HUES48 (cell line): ENCODE results near the gene BIRC5.

Experiments
- H3K27ac ChIP-seq: one replicate; pipeline ENCODE4 v1.7.0; 2013; ENCODE audit warnings: low read depth, low read length, inconsistent platforms
- H3K27me3 ChIP-seq: 2 replicates; pipeline ENCODE4 v1.6.1; 2013; ENCODE audit warnings: mild to moderate bottlenecking, low read length; ENCODE audit not compliant: control insufficient read depth, insufficient read depth
- H3K36me3 ChIP-seq: 2 replicates; pipeline ENCODE4 v1.6.1; 2013; ENCODE audit warnings: low read length; ENCODE audit not compliant: control insufficient read depth, insufficient read depth
- H3K4me1 ChIP-seq: 2 replicates; pipeline ENCODE4 v1.6.1; 2013; ENCODE audit warnings: mild to moderate bottlenecking, low read length; ENCODE audit not compliant: control insufficient read depth, insufficient read depth
- H3K4me3 ChIP-seq: 2 replicates; pipeline ENCODE4 v1.5.1; 2013; ENCODE audit warnings: mild to moderate bottlenecking, low read depth, low read length
- H3K9ac ChIP-seq: 2 replicates; pipeline ENCODE4 v1.6.1; 2013; ENCODE audit warnings: mild to moderate bottlenecking, low read depth, low read length, moderate library complexity
- H3K9me3 ChIP-seq: 2 replicates; pipeline ENCODE4 v1.6.1; 2013; ENCODE audit warnings: low read length; ENCODE audit not compliant: control insufficient read depth, insufficient read depth

Gene BIRC5

GRCh38 chr17:78208486-78208885 is 5.6 kb upstream of the BIRC5 start:
- Histone ChIP-seq H3K36me3 (peaks cover 22% of the 10 kb centered on the region), H3K4me3 (no peak overlapping the region), H3K9me3 (no peaks in the 10 kb centered on the region), H3K27ac (no peak overlapping the region), H3K4me1 (no peaks in the 10 kb centered on the region), H3K27me3 (no peaks in the 10 kb centered on the region), H3K9ac (no peak overlapping the region)

- Histone ChIP-seq H3K27ac (no peak overlapping the region), H3K9ac (no peak overlapping the region), H3K4me3 (no peak overlapping the region), H3K27me3 (no peaks in the 10 kb centered on the region), H3K9me3 (no peaks in the 10 kb centered on the region), H3K4me1 (no peaks in the 10 kb centered on the region), H3K36me3 (peaks cover 8% of the 10 kb centered on the region; the same call in 1 of the 2 replicates)
Observed at GRCh38 chr17:78210111-78210510, 3.9 kb upstream of the BIRC5 start.

GRCh38 chr17:78211032-78211431 is 3.0 kb upstream of the BIRC5 start:
- Histone ChIP-seq H3K27me3 (no peaks in the 10 kb centered on the region), H3K36me3 (peaks cover 4% of the 10 kb centered on the region; the same call in 1 of the 2 replicates), H3K4me3 (no peak overlapping the region), H3K9me3 (no peaks in the 10 kb centered on the region), H3K4me1 (no peaks in the 10 kb centered on the region), H3K9ac (no peak overlapping the region), H3K27ac (no peak overlapping the region)

- Histone ChIP-seq H3K9ac (peak overlapping the region; percentile 78), H3K4me1 (no peaks in the 10 kb centered on the region), H3K27ac (no peak overlapping the region), H3K9me3 (no peaks in the 10 kb centered on the region), H3K4me3 (peak overlapping the region; percentile 92), H3K36me3 (peaks cover 29% of the 10 kb centered on the region), H3K27me3 (no peaks in the 10 kb centered on the region)
Observed at GRCh38 chr17:78214706-78215061, 631 bp downstream of the BIRC5 start.

GRCh38 chr17:78219396-78220150 is 5.5 kb downstream of the BIRC5 start:
- no peaks in the 10 kb centered on the region for H3K27me3 ChIP-seq
- H3K9me3 ChIP-seq, result no peaks in the 10 kb centered on the region
- no peak overlapping the region for H3K27ac ChIP-seq
- H3K36me3 ChIP-seq, result peaks cover 70% of the 10 kb centered on the region
- no peak overlapping the region for H3K4me3 ChIP-seq
- H3K9ac ChIP-seq, result no peak overlapping the region
- H3K4me1 ChIP-seq, result no peaks in the 10 kb centered on the region

GRCh38 chr17:78223061-78223460 is 9.0 kb downstream of the BIRC5 start:
- H3K27me3 ChIP-seq, result no peaks in the 10 kb centered on the region
- no peak overlapping the region for H3K9ac ChIP-seq
- peaks cover 57% of the 10 kb centered on the region for H3K36me3 ChIP-seq
- H3K27ac ChIP-seq, result no peak overlapping the region
- H3K4me3 ChIP-seq, result no peak overlapping the region
- no peaks in the 10 kb centered on the region for H3K4me1 ChIP-seq
- no peaks in the 10 kb centered on the region for H3K9me3 ChIP-seq

GRCh38 chr17:78223765-78224164 is 9.7 kb downstream of the BIRC5 start:
- Histone ChIP-seq H3K36me3 (peaks cover 56% of the 10 kb centered on the region), H3K27ac (no peak overlapping the region), H3K9me3 (no peaks in the 10 kb centered on the region), H3K4me3 (no peak overlapping the region), H3K4me1 (no peaks in the 10 kb centered on the region), H3K27me3 (no peaks in the 10 kb centered on the region), H3K9ac (no peak overlapping the region)

- Histone ChIP-seq H3K9ac (no peak overlapping the region), H3K9me3 (no peaks in the 10 kb centered on the region), H3K36me3 (peaks cover 49% of the 10 kb centered on the region), H3K27me3 (no peaks in the 10 kb centered on the region), H3K4me3 (no peak overlapping the region), H3K4me1 (no peaks in the 10 kb centered on the region), H3K27ac (no peak overlapping the region)
Observed at GRCh38 chr17:78224231-78225087, 10.4 kb downstream of the BIRC5 start.

- H3K27ac ChIP-seq, result no peak overlapping the region
- no peak overlapping the region for H3K9ac ChIP-seq
- no peaks in the 10 kb centered on the region for H3K4me1 ChIP-seq
- no peaks in the 10 kb centered on the region for H3K9me3 ChIP-seq
- no peak overlapping the region for H3K4me3 ChIP-seq
- peaks cover 3% of the 10 kb centered on the region for H3K27me3 ChIP-seq
- H3K36me3 ChIP-seq, result peaks cover 44% of the 10 kb centered on the region
Observed at GRCh38 chr17:78225088-78225865, 11.2 kb downstream of the BIRC5 start.

- Histone ChIP-seq H3K36me3 (peaks cover 34% of the 10 kb centered on the region), H3K4me3 (no peak overlapping the region), H3K27me3 (peaks cover 12% of the 10 kb centered on the region), H3K9me3 (no peaks in the 10 kb centered on the region), H3K9ac (no peak overlapping the region), H3K4me1 (no peaks in the 10 kb centered on the region), H3K27ac (no peak overlapping the region)
Observed at GRCh38 chr17:78226055-78226758, 12.2 kb downstream of the BIRC5 start.
